Muscle of leg (tissue), 11 donors: ENCODE measurements around the gene NRG3. TPM values are rescaled to one million over a fixed set of nuclear protein-coding genes. Genes with fewer than 3 reads are reported as not detected.
"Not testable (repeated sequence)": the region's sequence is repeated elsewhere in the genome, so short reads cannot be mapped to it uniquely, and the experiment has no call there.

Experiments
- DNase-seq: peaks from one replicate; pipeline ENCODE4 v3.0.0; 2013
- H3K27ac ChIP-seq: one replicate; pipeline ENCODE4 v1.5.1; 2013; ENCODE audit warnings: mild to moderate bottlenecking, low read length, control low read depth
- H3K27me3 ChIP-seq: one replicate; pipeline ENCODE4 v1.6.1; 2013; ENCODE audit warnings: low read length; ENCODE audit not compliant: control insufficient read depth, insufficient read depth
- H3K36me3 ChIP-seq: one replicate; pipeline ENCODE4 v1.6.1; 2013; ENCODE audit warnings: low read length; ENCODE audit not compliant: control insufficient read depth, insufficient read depth
- H3K4me1 ChIP-seq: one replicate; pipeline ENCODE4 v1.6.1; 2013; ENCODE audit warnings: low read length; ENCODE audit not compliant: control insufficient read depth, insufficient read depth
- H3K4me3 ChIP-seq: one replicate; pipeline ENCODE4 v1.5.1; 2013; ENCODE audit warnings: low read length, control low read depth
- H3K9me3 ChIP-seq: replicated peaks from 2 replicates; pipeline ENCODE4 v1.6.1; 2013; ENCODE audit warnings: low read depth, low read length; ENCODE audit not compliant: control insufficient read depth
- WGBS: methylation state at CpG from one replicate; pipeline ENCODE4 v1.1.5; 2013; ENCODE audit warnings: missing lambda C conversion rate; ENCODE audit not compliant: insufficient coverage; 5-methylcytosine and 5-hydroxymethylcytosine counted together
- polyA plus RNA-seq, 8 donors: library from polyadenylated mRNA; unstranded; fragments of 120-200 nt; gene quantifications; one replicate each; pipeline versions ENCODE4 v1.2.1 to v1.2.3, GENCODE V29; 2013; ENCODE audit warnings: inconsistent platforms in 1 of 8, low replicate concordance in 1 of 8; ENCODE audit not compliant: insufficient read length in 8 of 8, insufficient read depth in 1 of 8
- total RNA-seq: library from RNA; stranded (reverse); fragments of 120-200 nt; gene quantifications from one replicate; pipeline ENCODE4 v1.2.4, GENCODE V29; 2013

Gene NRG3
- total and polyA plus RNA-seq, 9 donors, result 0.04 to 0.60 (median 0.18) TPM

GRCh38 chr10:82660205-82660604 is 785.2 kb downstream of the NRG3 start:
- Histone ChIP-seq H3K36me3 (no peaks in the 10 kb centered on the region), H3K4me1 (no peaks in the 10 kb centered on the region), H3K9me3 (no peaks in the 10 kb centered on the region), H3K4me3 (no peak overlapping the region), H3K27me3 (no peaks in the 10 kb centered on the region), H3K27ac (no peak overlapping the region)
- DNase-seq, result no peak

DNA sequence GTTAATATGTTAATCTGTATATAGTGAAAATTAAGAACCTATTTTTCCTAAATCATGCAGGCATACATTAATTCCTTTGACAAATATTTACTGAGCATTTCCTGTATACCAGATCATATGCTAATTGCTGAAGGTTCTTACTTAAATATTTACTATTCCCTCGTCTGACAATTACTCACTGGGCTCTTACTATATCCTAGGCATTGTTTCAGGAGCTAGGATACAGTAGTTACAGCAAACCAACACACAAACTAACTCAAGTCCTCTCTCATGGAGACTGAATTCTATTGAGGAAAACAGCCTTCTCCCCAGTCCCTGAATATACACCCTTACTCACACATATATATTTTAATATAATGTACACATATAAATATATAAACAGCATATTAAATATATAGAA is 786.0 kb downstream of the NRG3 start:
- no peak overlapping the region for H3K4me3 ChIP-seq
- WGBS, result no CpG with 5 or more reads among the region's 1 CpG
- H3K27me3 ChIP-seq, result no peaks in the 10 kb centered on the region

DNA sequence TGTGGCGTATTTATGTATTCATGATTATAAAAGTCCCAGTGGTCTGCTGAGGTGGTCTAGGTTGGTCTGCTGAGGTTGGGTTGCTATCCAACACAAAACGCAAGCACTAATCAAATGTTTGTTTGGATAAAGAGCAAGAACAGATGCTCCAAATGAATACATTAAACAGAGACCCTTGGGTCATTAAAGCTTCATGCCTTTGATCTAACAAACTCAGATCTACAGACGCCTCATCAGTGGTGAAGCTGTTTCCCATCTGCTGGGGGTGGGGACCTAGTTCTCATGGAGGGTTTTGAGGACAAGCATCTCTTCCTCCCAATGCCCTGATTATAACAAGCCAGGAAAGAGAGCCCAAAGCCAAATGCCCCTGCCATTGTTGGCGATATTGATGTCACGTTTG is 786.7 kb downstream of the NRG3 start:
- Histone ChIP-seq H3K4me1 (no peaks in the 10 kb centered on the region), H3K9me3 (no peaks in the 10 kb centered on the region), H3K36me3 (no peaks in the 10 kb centered on the region), H3K27me3 (no peaks in the 10 kb centered on the region), H3K27ac (no peak overlapping the region), H3K4me3 (no peak overlapping the region)
- WGBS, result no CpG with 5 or more reads among the region's 5 CpGs
- no peak for DNase-seq

More for the DNA sequence above, 786.0 kb downstream of the NRG3 start:
- DNase-seq, result no peak
- Histone ChIP-seq H3K4me1 (no peaks in the 10 kb centered on the region), H3K36me3 (no peaks in the 10 kb centered on the region), H3K27ac (no peak overlapping the region), H3K9me3 (no peaks in the 10 kb centered on the region)

GRCh38 chr10:82668221-82668895 is 793.4 kb downstream of the NRG3 start:
- Histone ChIP-seq H3K4me3 (no peak overlapping the region), H3K27ac (no peak overlapping the region), H3K27me3 (no peaks in the 10 kb centered on the region), H3K36me3 (no peaks in the 10 kb centered on the region), H3K4me1 (no peaks in the 10 kb centered on the region), H3K9me3 (no peaks in the 10 kb centered on the region)
- WGBS, result 37% methylated on average over 3 of the region's 4 CpGs
- peak; percentile 88 for DNase-seq

GRCh38 chr10:82674036-82674435 is 799.0 kb downstream of the NRG3 start:
- Histone ChIP-seq H3K4me1 (no peaks in the 10 kb centered on the region), H3K36me3 (no peaks in the 10 kb centered on the region), H3K27ac (no peak overlapping the region), H3K27me3 (no peaks in the 10 kb centered on the region), H3K4me3 (no peak overlapping the region), H3K9me3 (peaks cover 2% of the 10 kb centered on the region)
- DNase-seq, result no peak

DNA sequence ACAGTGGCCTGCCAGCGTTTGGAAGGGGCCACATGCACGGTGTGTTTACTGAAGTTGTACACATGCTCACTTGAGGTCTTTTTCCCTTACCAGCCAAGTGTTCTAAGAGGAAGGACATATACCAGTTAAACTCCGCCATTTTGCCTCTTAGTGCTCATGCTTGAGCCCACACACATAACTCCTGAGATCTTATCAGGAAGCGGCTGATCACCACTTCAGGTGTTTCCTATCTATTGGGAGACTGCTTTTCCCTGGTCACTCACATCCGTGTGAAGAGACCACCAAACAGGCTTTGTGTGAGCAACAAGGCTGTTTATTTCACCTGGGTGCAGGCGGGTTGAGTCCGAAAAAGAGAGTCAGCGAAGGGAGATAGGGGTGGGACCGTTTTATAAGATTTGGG is 802.9 kb downstream of the NRG3 start:
- WGBS, result 86% methylated on average over 5 of the region's 9 CpGs

DNA sequence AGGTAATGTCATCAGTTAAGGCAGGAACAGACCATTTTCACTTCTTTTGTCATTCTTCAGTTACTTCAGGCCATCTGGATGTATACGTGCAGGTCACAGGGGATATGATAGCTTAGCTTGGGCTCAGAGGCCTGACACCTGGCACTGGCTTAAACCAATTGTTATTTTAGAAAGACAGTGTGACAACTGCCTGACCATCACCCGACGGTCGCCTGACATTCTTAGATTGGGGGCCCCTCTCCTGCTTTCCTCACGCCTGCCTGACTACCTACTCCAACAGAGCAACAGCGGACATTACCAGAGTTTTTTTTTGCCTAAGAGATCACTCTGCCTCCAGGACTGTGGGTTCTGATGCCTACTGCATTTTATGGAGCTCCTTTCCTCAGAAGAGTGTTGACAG is 803.5 kb downstream of the NRG3 start:
- H3K4me1 ChIP-seq, H3K4me3 ChIP-seq, H3K27me3 ChIP-seq, H3K9me3 ChIP-seq, H3K36me3 ChIP-seq, DNase-seq, H3K27ac ChIP-seq: not testable (repeated sequence)
- WGBS, result 73% methylated on average over 4 of the region's 6 CpGs

More for the DNA sequence above, 802.9 kb downstream of the NRG3 start:
- not testable (repeated sequence) for H3K9me3 ChIP-seq, H3K36me3 ChIP-seq, H3K27ac ChIP-seq, DNase-seq, H3K4me1 ChIP-seq, H3K27me3 ChIP-seq, H3K4me3 ChIP-seq

- DNase-seq, result no peak
- H3K9me3 ChIP-seq, result peaks cover 2% of the 10 kb centered on the region
- 58% methylated on average over 2 of the region's 3 CpGs for WGBS
- no peak overlapping the region for H3K4me3 ChIP-seq
- H3K4me1 ChIP-seq, result no peaks in the 10 kb centered on the region
- no peak overlapping the region for H3K27ac ChIP-seq
- H3K36me3 ChIP-seq, result no peaks in the 10 kb centered on the region
- no peaks in the 10 kb centered on the region for H3K27me3 ChIP-seq
These were observed 805.6 kb downstream of the NRG3 start for GRCh38 chr10:82680608-82681007.

DNA sequence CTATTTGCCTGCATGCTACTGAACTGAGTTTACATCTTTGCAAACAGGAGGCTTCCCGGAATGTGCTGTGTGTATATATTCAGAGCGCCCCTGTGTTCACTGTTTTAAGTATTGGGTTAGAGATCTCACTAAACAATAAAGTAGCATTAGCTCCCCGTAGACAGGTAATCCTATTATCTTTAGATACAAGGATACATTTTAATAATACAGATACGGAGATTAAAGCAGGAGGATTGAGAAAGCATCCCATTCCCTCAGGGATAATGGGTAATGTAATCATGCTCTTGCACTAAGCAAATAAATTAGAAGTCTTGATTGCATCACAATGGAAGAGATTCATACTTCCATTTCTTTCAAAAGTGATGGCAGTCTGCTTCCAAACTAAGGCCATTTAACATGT is 809.0 kb downstream of the NRG3 start:
- DNase-seq, result no peak
- H3K36me3 ChIP-seq, result no peaks in the 10 kb centered on the region
- WGBS, result no CpG with 5 or more reads among the region's 4 CpGs
- H3K4me1 ChIP-seq, result no peaks in the 10 kb centered on the region
- H3K27ac ChIP-seq, result no peak overlapping the region
- no peaks in the 10 kb centered on the region for H3K27me3 ChIP-seq
- H3K4me3 ChIP-seq, result no peak overlapping the region
- no peaks in the 10 kb centered on the region for H3K9me3 ChIP-seq

GRCh38 chr10:82685087-82685486 is 810.1 kb downstream of the NRG3 start:
- H3K36me3 ChIP-seq, result no peaks in the 10 kb centered on the region
- H3K4me1 ChIP-seq, result no peaks in the 10 kb centered on the region
- no peaks in the 10 kb centered on the region for H3K9me3 ChIP-seq
- WGBS, result 50% methylated on average over 1 of the region's 2 CpGs
- H3K27ac ChIP-seq, result no peak overlapping the region
- H3K4me3 ChIP-seq, result no peak overlapping the region
- H3K27me3 ChIP-seq, result no peaks in the 10 kb centered on the region
- DNase-seq, result no peak

DNA sequence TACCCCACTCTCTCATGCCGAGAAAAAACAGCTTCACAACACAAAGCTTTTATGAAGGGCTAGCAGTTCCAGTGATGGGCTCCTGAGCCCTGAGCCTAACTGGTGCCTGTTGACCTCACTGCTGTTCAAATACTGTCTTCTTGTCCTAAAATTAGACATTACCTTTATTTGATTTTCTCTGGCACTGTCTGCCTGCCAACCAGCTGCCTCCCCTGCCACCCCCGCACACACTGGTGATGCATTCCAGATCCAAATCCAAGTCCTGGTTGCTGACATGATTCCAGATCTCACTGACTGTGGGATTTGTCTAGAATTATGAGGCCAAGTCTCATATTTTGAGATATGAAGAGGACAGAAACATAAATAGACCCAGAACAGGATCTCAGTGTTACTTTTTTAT is 816.2 kb downstream of the NRG3 start:
- Histone ChIP-seq H3K4me3 (no peak overlapping the region), H3K36me3 (no peaks in the 10 kb centered on the region), H3K27me3 (no peaks in the 10 kb centered on the region), H3K9me3 (no peaks in the 10 kb centered on the region), H3K27ac (no peak overlapping the region), H3K4me1 (no peaks in the 10 kb centered on the region)
- WGBS, result 86% methylated on average over 2 of the region's 2 CpGs
- no peak for DNase-seq
